GM12878 (cell line): ENCODE data around the gene C14orf93. TPM values are rescaled to one million over a fixed set of nuclear protein-coding genes. Genes with fewer than 3 reads are reported as not detected.
A peak's percentile ranks its signal among the peaks of the same experiment; 100 is the strongest.

Experiments used
- ATF3 ChIP-seq: IDR thresholded peaks from 2 replicates; pipeline ENCODE4 v1.6.1; 2011; ENCODE audit warnings: low read depth, mild to moderate bottlenecking, low read length, moderate library complexity, borderline replicate concordance; ENCODE audit errors: extremely low read depth
- ATF7 ChIP-seq: fragments of 450-650 bp; IDR thresholded peaks from 2 replicates; pipeline ENCODE4 v1.6.1; 2016; ENCODE audit warnings: low read depth, mild to moderate bottlenecking
- BACH1 ChIP-seq: fragments of 450-650 bp; IDR thresholded peaks from 2 replicates; pipeline ENCODE4 v1.6.1; 2017; ENCODE audit warnings: mild to moderate bottlenecking, borderline replicate concordance
- CBX3 ChIP-seq: fragments of 200-600 bp; sonication (generic); IDR thresholded peaks from 2 replicates; pipeline ENCODE4 v1.6.1; 2016; ENCODE audit warnings: low read depth, borderline replicate concordance
- CREM ChIP-seq: IDR thresholded peaks from 2 replicates; pipeline ENCODE4 v1.6.1; 2014; ENCODE audit warnings: antibody characterized with exemption, low read depth
- CTCF ChIP-seq, 3 experiments: IDR thresholded peaks in 2 of 3; conservative IDR thresholded peaks in 1 of 3; 2 replicates each; pipeline ENCODE4 v1.5.1; 2011; ENCODE audit warnings: low read depth in 3 of 3, low read length in 3 of 3, mild to moderate bottlenecking in 3 of 3, control low read depth in 2 of 3, moderate library complexity in 2 of 3, inconsistent platforms in 1 of 3, mixed read lengths in 1 of 3; ENCODE audit not compliant: control insufficient read depth in 2 of 3, insufficient read depth in 1 of 3; ENCODE audit errors: extremely low read depth in 1 of 3
- E4F1 ChIP-seq: fragments of 450-650 bp; IDR thresholded peaks from 2 replicates; pipeline ENCODE4 v1.6.1; 2018; ENCODE audit warnings: borderline replicate concordance, mild to moderate bottlenecking; ENCODE audit not compliant: partially characterized antibody
- ETV6 ChIP-seq, 2 experiments: fragments of 450-650 bp in 1 of 2; IDR thresholded peaks in 1 of 2; conservative IDR thresholded peaks in 1 of 2; 2 replicates each; pipeline ENCODE4 v1.6.1; 2014; ENCODE audit warnings: antibody characterized with exemption in 1 of 2, borderline replicate concordance in 1 of 2, low read depth in 1 of 2, mild to moderate bottlenecking in 1 of 2, moderate library complexity in 1 of 2
- FOXK2 ChIP-seq: fragments of 450-650 bp; IDR thresholded peaks from 2 replicates; pipeline ENCODE4 v1.6.1; 2017; ENCODE audit warnings: mild to moderate bottlenecking, moderate library complexity
- HDAC2 ChIP-seq: fragments of 200-600 bp; sonication (generic); IDR thresholded peaks from 2 replicates; pipeline ENCODE4 v1.6.1; 2017
- KAT2A ChIP-seq: conservative IDR thresholded peaks from 2 replicates; pipeline ENCODE4 v1.6.1; 2011; ENCODE audit warnings: low read depth, low read length; ENCODE audit not compliant: control insufficient read depth
- MAX ChIP-seq: IDR thresholded peaks from 2 replicates; pipeline ENCODE4 v1.6.1; 2012; ENCODE audit warnings: low read depth, low read length, improper control_type of control experiment
- NBN ChIP-seq: fragments of 450-650 bp; IDR thresholded peaks from 2 replicates; pipeline ENCODE4 v1.6.1; 2016
- NFIC ChIP-seq: IDR thresholded peaks from 2 replicates; pipeline ENCODE4 v1.6.1; 2012; ENCODE audit warnings: low read depth, mild to moderate bottlenecking, inconsistent platforms, low read length, moderate library complexity
- NFXL1 ChIP-seq: fragments of 450-650 bp; IDR thresholded peaks from 2 replicates; pipeline ENCODE4 v1.6.1; 2017; ENCODE audit warnings: antibody characterized with exemption, mild to moderate bottlenecking, borderline replicate concordance
- NFYA ChIP-seq: IDR thresholded peaks from 2 replicates; pipeline ENCODE4 v1.6.1; 2011; ENCODE audit warnings: low read depth, mild to moderate bottlenecking, low read length, improper control_type of control experiment, borderline replicate concordance
- NRF1 ChIP-seq: conservative IDR thresholded peaks from 2 replicates; pipeline ENCODE4 v1.6.1; 2011; ENCODE audit warnings: mild to moderate bottlenecking, low read depth, low read length, improper control_type of control experiment
- RAD21 ChIP-seq: IDR thresholded peaks from 2 replicates; pipeline ENCODE4 v1.6.1; 2011; ENCODE audit warnings: mild to moderate bottlenecking, low read depth, low read length, moderate library complexity; ENCODE audit not compliant: insufficient read depth
- RAD51 ChIP-seq: fragments of 450-650 bp; IDR thresholded peaks from 2 replicates; pipeline ENCODE4 v1.6.1; 2016; ENCODE audit warnings: moderate library complexity, mild to moderate bottlenecking, inconsistent platforms
- RBBP5 ChIP-seq: fragments of 200-600 bp; sonication (generic); conservative IDR thresholded peaks from 2 replicates; pipeline ENCODE4 v1.6.1; 2016
- RELA ChIP-seq: fragments of 450-650 bp; IDR thresholded peaks from 2 replicates; pipeline ENCODE4 v1.8.0; 2014; ENCODE audit warnings: borderline replicate concordance; ENCODE audit not compliant: partially characterized antibody
- SIN3A ChIP-seq: IDR thresholded peaks from 2 replicates; pipeline ENCODE4 v1.6.1; 2012; ENCODE audit warnings: low read depth, low read length, improper control_type of control experiment
- SMARCA5 ChIP-seq: fragments of 450-650 bp; IDR thresholded peaks from 2 replicates; pipeline ENCODE4 v1.6.1; 2017; ENCODE audit warnings: mild to moderate bottlenecking
- SREBF1 ChIP-seq: IDR thresholded peaks from 2 replicates; pipeline ENCODE4 v1.6.1; 2012; ENCODE audit warnings: mild to moderate bottlenecking, low read length
- TCF3 ChIP-seq: IDR thresholded peaks from 2 replicates; pipeline ENCODE4 v1.6.1; 2012; ENCODE audit warnings: low read depth, mild to moderate bottlenecking, low read length, borderline replicate concordance; ENCODE audit not compliant: insufficient read depth
- WRNIP1 ChIP-seq: IDR thresholded peaks from 2 replicates; pipeline ENCODE4 v1.6.1; 2011; ENCODE audit warnings: low read depth, low read length, improper control_type of control experiment, borderline replicate concordance
- ZSCAN29 ChIP-seq: fragments of 450-650 bp; IDR thresholded peaks from 2 replicates; pipeline ENCODE4 v1.6.1; 2017; ENCODE audit warnings: mild to moderate bottlenecking, moderate library complexity
- polyA plus RNA-seq, 11 experiments: library from polyadenylated mRNA; depleted of rRNA in 4 of 11; unstranded in 6 of 11; stranded (reverse) in 5 of 11; fragments of >200 nt; fragmentation: Nextera tagmentation in 4 of 11; fragmentation: Illumina TruSeq in 1 of 11; extraction: Ambion mirVana in 4 of 11; extraction: Trizol in 1 of 11; gene quantifications; 1 replicate in 1 of 11; 2 replicates in 10 of 11; pipeline versions ENCODE4 v1.2.1 to v1.2.3, GENCODE V29; 2011 to 2016; ENCODE audit warnings: inconsistent platforms in 2 of 11, missing spikeins in 2 of 11, low read depth in 1 of 11
- total RNA-seq, 4 experiments: library from RNA; depleted of rRNA in 3 of 4; stranded (reverse); fragments of >200 nt in 3 of 4; fragmentation: Illumina TruSeq in 1 of 4; extraction: Trizol in 1 of 4; gene quantifications; 2 replicates each; pipeline versions ENCODE4 v1.2.1 to v1.2.3, GENCODE V29; 2013 to 2021

Gene C14orf93
- total and polyA plus RNA-seq, 10 of the 15 experiments (the other 5 are each of a cell fraction or from before 2014, with no cell fraction given): 1.8 to 13.9 (median 10.2) TPM

- no peak for TF ChIP-seq E4F1
- no peak for TF ChIP-seq KAT2A
- peak; percentile 37; the same call in 1 of the 2 replicates for TF ChIP-seq RAD21
- TF ChIP-seq ZSCAN29: no peak
- TF ChIP-seq WRNIP1: no peak
- no peak for TF ChIP-seq CREM
- TF ChIP-seq ATF3: no peak
- no peak for TF ChIP-seq CBX3
- TF ChIP-seq RAD51: no peak
- TF ChIP-seq ETV6 (conservative IDR thresholded peaks at IDR 0.05 in 1 of 2, IDR thresholded peaks at IDR 0.05 in 1 of 2; ENCODE audit: borderline replicate concordance in 1 of 2, low read depth in 1 of 2): no peak
- no peak for TF ChIP-seq MAX
- TF ChIP-seq CTCF (IDR thresholded peaks at IDR 0.05 in 2 of 3, conservative IDR thresholded peaks at IDR 0.05 in 1 of 3; ENCODE audit: control insufficient read depth in 2 of 3, extremely low read depth in 1 of 3, insufficient read depth in 1 of 3, low read depth in 3 of 3, low read length in 3 of 3): peak; percentile 57 to 83 (median 69)
- TF ChIP-seq ATF7: no peak
- peak; percentile 67; the same call in 1 of the 2 replicates for TF ChIP-seq NBN
- TF ChIP-seq NFXL1: no peak
- TF ChIP-seq TCF3: no peak
- no peak for TF ChIP-seq SMARCA5
- TF ChIP-seq HDAC2: no peak
- 0 out of 2 replicates have a peak, but pooled peaks have one; percentile 26 for TF ChIP-seq SIN3A
- TF ChIP-seq NRF1: no peak
- no peak for TF ChIP-seq NFIC
- TF ChIP-seq RBBP5: no peak
- peak; percentile 68 for TF ChIP-seq RELA
- TF ChIP-seq BACH1: 0 out of 2 replicates have a peak, but pooled peaks have one; percentile 25
- no peak for TF ChIP-seq NFYA
- no peak for TF ChIP-seq SREBF1
- TF ChIP-seq FOXK2: no peak
These were observed 46.4 kb upstream of the C14orf93 start (continued) for GRCh38 chr14:23056145-23056955.
